SK-N-SH treated with all-trans-retinoic acid at 6 μM for 48 hours (cell line): Measurements from ENCODE around the gene CADM1.

Experiments
- ATAC-seq: fragments of 200-7000 bp; cut with Tn5 transposase; 3 replicates; pipeline ENCODE4 v1.9.1; 2020; ENCODE audit warnings: mild to moderate bottlenecking, moderate library complexity
- ARNTL ChIP-seq: fragments of 450-650 bp; formaldehyde crosslinking; IDR thresholded peaks from 2 replicates; pipeline ENCODE4 v1.5.0; 2020; ENCODE audit warnings: low read depth, mild to moderate bottlenecking, moderate library complexity, borderline replicate concordance
- BACH2 ChIP-seq: fragments of 250-450 bp; sonication (Bioruptor Pico); IDR thresholded peaks from 2 replicates; pipeline ENCODE4 v1.9.0; 2021; ENCODE audit warnings: mild to moderate bottlenecking, borderline replicate concordance
- CREB5 ChIP-seq: fragments of 250-450 bp; sonication (Bioruptor Pico); IDR thresholded peaks from 2 replicates; pipeline ENCODE4 v1.5.1; 2020; ENCODE audit warnings: low read depth, mild to moderate bottlenecking, moderate library complexity
- CSDC2 ChIP-seq: fragments of 250-450 bp; sonication (Bioruptor Pico); IDR thresholded peaks from 2 replicates; pipeline ENCODE4 v1.5.0; 2020; ENCODE audit warnings: mild to moderate bottlenecking, moderate library complexity
- CSRNP3 ChIP-seq: fragments of 250-450 bp; sonication (Bioruptor Pico); IDR thresholded peaks from 2 replicates; pipeline ENCODE4 v1.5.1; 2021; ENCODE audit warnings: mild to moderate bottlenecking, moderate library complexity
- ESRRG ChIP-seq: fragments of 250-450 bp; sonication (Bioruptor Pico); IDR thresholded peaks from 2 replicates; pipeline ENCODE4 v1.6.1; 2021; ENCODE audit warnings: mild to moderate bottlenecking
- GLIS3 ChIP-seq: fragments of 250-450 bp; sonication (Bioruptor Pico); IDR thresholded peaks from 2 replicates; pipeline ENCODE4 v1.5.0; 2020; ENCODE audit warnings: mild to moderate bottlenecking, moderate library complexity
- ISL1 ChIP-seq: fragments of 250-450 bp; sonication (Bioruptor Pico); IDR thresholded peaks from 2 replicates; pipeline ENCODE4 v2.1.2; 2022; ENCODE audit warnings: mild to moderate bottlenecking, moderate library complexity
- OSR1 ChIP-seq: fragments of 250-450 bp; sonication (Bioruptor Pico); IDR thresholded peaks from 2 replicates; pipeline ENCODE4 v1.8.0; 2022; ENCODE audit warnings: moderate library complexity, mild to moderate bottlenecking, inconsistent platforms
- POU6F1 ChIP-seq: fragments of 250-450 bp; sonication (Bioruptor Pico); IDR thresholded peaks from 2 replicates; pipeline ENCODE4 v1.8.0; 2021; ENCODE audit warnings: low read depth, mild to moderate bottlenecking, moderate library complexity, borderline replicate concordance
- PPARA ChIP-seq: fragments of 250-450 bp; sonication (Bioruptor Pico); IDR thresholded peaks from 2 replicates; pipeline ENCODE4 v1.5.0; 2020; ENCODE audit warnings: mild to moderate bottlenecking, borderline replicate concordance
- RARB ChIP-seq: fragments of 250-450 bp; sonication (Bioruptor Pico); IDR thresholded peaks from 2 replicates; pipeline ENCODE4 v1.8.0; 2021; ENCODE audit warnings: mild to moderate bottlenecking, moderate library complexity
- SNAI2 ChIP-seq: fragments of 250-450 bp; sonication (Bioruptor Pico); IDR thresholded peaks from 2 replicates; pipeline ENCODE4 v1.5.0; 2020; ENCODE audit warnings: mild to moderate bottlenecking, moderate library complexity
- TCF4 ChIP-seq: fragments of 250-450 bp; sonication (Bioruptor Pico); IDR thresholded peaks from 2 replicates; pipeline ENCODE4 v1.8.0; 2021; ENCODE audit warnings: mild to moderate bottlenecking, moderate library complexity, borderline replicate concordance
- TOX ChIP-seq: fragments of 250-450 bp; sonication (Bioruptor Pico); IDR thresholded peaks from 2 replicates; pipeline ENCODE4 v1.8.0; 2021; ENCODE audit warnings: mild to moderate bottlenecking, moderate library complexity, borderline replicate concordance
- TSHZ2 ChIP-seq: fragments of 250-450 bp; sonication (Bioruptor Pico); IDR thresholded peaks from 2 replicates; pipeline ENCODE4 v1.5.0; 2020; ENCODE audit warnings: mild to moderate bottlenecking, moderate library complexity
- ZC3H10 ChIP-seq: fragments of 250-450 bp; sonication (Bioruptor Pico); IDR thresholded peaks from 2 replicates; pipeline ENCODE4 v1.5.1; 2021; ENCODE audit warnings: mild to moderate bottlenecking, moderate library complexity
- ZFP3 ChIP-seq: fragments of 250-450 bp; sonication (Bioruptor Pico); IDR thresholded peaks from 2 replicates; pipeline ENCODE4 v1.5.0; 2020; ENCODE audit warnings: mild to moderate bottlenecking, moderate library complexity
- ZFP30 ChIP-seq: fragments of 450-650 bp; formaldehyde crosslinking; IDR thresholded peaks from 2 replicates; pipeline ENCODE4 v1.5.0; 2022; ENCODE audit warnings: mild to moderate bottlenecking, moderate library complexity
- ZNF8 ChIP-seq: fragments of 450-650 bp; formaldehyde crosslinking; IDR thresholded peaks from 2 replicates; pipeline ENCODE4 v1.5.0; 2020; ENCODE audit warnings: mild to moderate bottlenecking, moderate library complexity

CADM1 gene

GRCh38 chr11:115257678-115258077 is 246.5 kb downstream of the CADM1 start:
- no peak for ATAC-seq
- no peak for TF ChIP-seq POU6F1 (CRISPR knock-in tag)
- no peak for TF ChIP-seq ZNF8 (CRISPR knock-in tag)
- no peak for TF ChIP-seq CSRNP3
- TF ChIP-seq ESRRG (CRISPR knock-in tag), result no peak
- no peak for TF ChIP-seq CREB5
- no peak for TF ChIP-seq ARNTL (CRISPR knock-in tag)

GRCh38 chr11:115257270-115257669 is 246.9 kb downstream of the CADM1 start:
- no peak for TF ChIP-seq GLIS3 (CRISPR knock-in tag)
- no peak for TF ChIP-seq ZC3H10
- TF ChIP-seq CREB5, result no peak
- ATAC-seq, result no peak

GRCh38 chr11:115256397-115257197 is 247.6 kb downstream of the CADM1 start:
- TF ChIP-seq TCF4 (CRISPR knock-in tag) (no peak), CSDC2 (no peak), OSR1 (CRISPR knock-in tag) (no peak)
- TF ChIP-seq, all 23 proteins: peak for 0
- no peak for ATAC-seq

GRCh38 chr11:115255006-115255762 is 249.0 kb downstream of the CADM1 start:
- TF ChIP-seq CSRNP3 (no peak), ZFP30 (no peak), ZC3H10 (no peak), PPARA (CRISPR knock-in tag) (no peak), ESRRG (CRISPR knock-in tag) (no peak)
- ATAC-seq, result no peak

- ATAC-seq, result no peak
- TF ChIP-seq ZFP30 (no peak), CREB5 (no peak), ESRRG (CRISPR knock-in tag) (no peak), TSHZ2 (CRISPR knock-in tag) (no peak), SNAI2 (CRISPR knock-in tag) (no peak), BACH2 (no peak), ARNTL (CRISPR knock-in tag) (no peak), ISL1 (no peak), OSR1 (CRISPR knock-in tag) (no peak), PPARA (CRISPR knock-in tag) (no peak), ZC3H10 (no peak), RARB (no peak), TCF4 (CRISPR knock-in tag) (no peak), ZFP3 (no peak), TOX (CRISPR knock-in tag) (no peak)
Observed at GRCh38 chr11:115251126-115251525, 253.1 kb downstream of the CADM1 start.
